GM10266 (cell line): ENCODE measurements around the gene C1orf167.
"Not testable (repeated sequence)": the region's sequence is repeated elsewhere in the genome, so short reads cannot be mapped to it uniquely, and the experiment has no call there.

ENCODE experiments used
- DNase-seq: peaks from one replicate; pipeline ENCODE4 v3.0.0; 2012; ENCODE audit errors: extremely low spot score
- TF ChIP-seq, protein P1 (sequence below): IDR thresholded peaks from 2 replicates; pipeline ENCODE4 v1.5.1; 2012; ENCODE audit warnings: mild to moderate bottlenecking, low read depth; ENCODE audit not compliant: control insufficient read depth, insufficient read depth; ENCODE audit errors: missing control alignments

C1orf167 gene

GRCh38 chr1:11802616-11802972 is 40.6 kb downstream of the C1orf167 start:
- TF ChIP-seq, protein P1, sequence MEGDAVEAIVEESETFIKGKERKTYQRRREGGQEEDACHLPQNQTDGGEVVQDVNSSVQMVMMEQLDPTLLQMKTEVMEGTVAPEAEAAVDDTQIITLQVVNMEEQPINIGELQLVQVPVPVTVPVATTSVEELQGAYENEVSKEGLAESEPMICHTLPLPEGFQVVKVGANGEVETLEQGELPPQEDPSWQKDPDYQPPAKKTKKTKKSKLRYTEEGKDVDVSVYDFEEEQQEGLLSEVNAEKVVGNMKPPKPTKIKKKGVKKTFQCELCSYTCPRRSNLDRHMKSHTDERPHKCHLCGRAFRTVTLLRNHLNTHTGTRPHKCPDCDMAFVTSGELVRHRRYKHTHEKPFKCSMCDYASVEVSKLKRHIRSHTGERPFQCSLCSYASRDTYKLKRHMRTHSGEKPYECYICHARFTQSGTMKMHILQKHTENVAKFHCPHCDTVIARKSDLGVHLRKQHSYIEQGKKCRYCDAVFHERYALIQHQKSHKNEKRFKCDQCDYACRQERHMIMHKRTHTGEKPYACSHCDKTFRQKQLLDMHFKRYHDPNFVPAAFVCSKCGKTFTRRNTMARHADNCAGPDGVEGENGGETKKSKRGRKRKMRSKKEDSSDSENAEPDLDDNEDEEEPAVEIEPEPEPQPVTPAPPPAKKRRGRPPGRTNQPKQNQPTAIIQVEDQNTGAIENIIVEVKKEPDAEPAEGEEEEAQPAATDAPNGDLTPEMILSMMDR = no peak
- DNase-seq = no peak

DNA sequence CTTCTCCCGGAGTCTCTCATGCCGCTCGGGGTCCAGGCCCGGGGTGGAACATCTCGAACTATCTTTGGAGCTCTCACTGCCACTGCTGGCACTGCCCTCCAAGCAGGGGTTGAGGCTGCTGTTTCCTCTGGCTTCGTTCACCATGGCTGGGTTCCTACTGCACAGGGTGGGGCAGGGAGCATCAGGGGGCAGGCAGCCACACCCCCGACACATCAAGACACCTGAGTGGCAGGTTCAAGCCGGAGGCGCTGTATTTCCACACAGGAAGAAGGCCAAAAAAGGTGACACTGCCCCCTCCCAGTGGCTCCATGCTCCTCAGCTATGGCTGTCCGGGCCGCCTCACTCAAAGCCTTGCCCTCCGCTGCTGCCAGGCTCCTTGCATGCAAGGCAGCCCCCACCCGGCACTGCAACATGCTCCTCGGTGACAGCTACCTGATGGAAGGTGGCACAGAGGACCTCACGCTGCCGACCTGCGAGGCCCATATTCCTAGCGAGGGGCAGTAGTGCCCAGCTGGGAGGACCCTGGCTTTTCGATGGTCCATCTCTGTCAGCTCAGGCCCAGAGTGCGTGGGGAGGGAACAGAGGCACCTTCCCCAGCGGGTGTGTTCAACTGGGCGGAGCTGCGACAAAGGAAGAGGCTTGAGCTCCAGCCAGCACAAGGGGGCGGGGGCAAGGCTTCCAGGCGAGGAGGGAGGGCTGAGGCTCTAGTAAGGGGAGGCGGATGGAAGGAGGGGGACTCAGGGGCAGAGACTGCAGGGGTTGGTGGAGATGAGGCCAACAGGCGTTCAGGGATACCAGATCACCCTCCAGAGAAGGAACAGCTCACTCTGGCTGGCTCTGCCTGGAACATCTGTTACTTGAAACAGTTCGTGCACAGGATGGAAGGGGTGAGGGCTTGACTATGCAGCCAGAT is 41.2 kb downstream of the C1orf167 start:
- TF ChIP-seq, protein P1 = no peak
- peak; percentile 80 for DNase-seq

GRCh38 chr1:11803924-11804665 is 42.1 kb downstream of the C1orf167 start:
- not testable (repeated sequence) for DNase-seq

DNA sequence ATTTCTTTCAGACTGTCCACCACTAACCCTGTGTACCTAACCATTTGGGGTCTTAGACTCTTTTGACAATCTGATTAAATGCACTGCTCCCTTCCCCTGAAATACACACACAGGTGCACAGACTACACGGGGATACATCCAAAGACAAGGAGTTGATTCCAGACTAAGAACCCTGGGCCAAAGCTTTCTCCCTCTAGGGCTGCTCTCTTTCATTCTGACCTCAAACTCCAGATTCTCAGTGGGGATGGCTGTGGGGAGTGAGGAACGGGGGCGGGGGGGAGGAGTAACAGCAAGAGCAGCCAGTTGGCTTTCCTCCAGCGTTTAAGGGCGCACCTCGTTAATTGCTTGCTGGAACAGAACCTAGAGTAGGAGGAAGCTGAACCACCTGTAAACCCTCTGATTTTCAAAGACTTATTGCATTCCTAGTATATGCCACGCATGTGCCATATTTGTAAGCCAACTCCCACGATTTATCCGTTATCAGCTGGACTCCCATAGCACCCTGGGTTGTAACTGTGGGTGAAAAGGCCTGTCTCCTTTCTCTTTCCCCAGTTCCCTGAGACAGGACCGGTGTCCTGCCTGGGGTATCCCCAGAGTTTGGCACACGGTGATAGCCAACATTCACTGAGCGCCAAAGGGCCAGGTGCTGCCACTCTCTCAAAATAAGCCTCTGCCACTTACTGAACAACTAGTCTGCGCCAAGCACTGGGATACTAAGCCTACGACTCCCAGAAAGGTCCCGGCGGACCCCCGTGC is 42.9 kb downstream of the C1orf167 start:
- TF ChIP-seq, protein P1 = no peak
- DNase-seq = no peak

DNA sequence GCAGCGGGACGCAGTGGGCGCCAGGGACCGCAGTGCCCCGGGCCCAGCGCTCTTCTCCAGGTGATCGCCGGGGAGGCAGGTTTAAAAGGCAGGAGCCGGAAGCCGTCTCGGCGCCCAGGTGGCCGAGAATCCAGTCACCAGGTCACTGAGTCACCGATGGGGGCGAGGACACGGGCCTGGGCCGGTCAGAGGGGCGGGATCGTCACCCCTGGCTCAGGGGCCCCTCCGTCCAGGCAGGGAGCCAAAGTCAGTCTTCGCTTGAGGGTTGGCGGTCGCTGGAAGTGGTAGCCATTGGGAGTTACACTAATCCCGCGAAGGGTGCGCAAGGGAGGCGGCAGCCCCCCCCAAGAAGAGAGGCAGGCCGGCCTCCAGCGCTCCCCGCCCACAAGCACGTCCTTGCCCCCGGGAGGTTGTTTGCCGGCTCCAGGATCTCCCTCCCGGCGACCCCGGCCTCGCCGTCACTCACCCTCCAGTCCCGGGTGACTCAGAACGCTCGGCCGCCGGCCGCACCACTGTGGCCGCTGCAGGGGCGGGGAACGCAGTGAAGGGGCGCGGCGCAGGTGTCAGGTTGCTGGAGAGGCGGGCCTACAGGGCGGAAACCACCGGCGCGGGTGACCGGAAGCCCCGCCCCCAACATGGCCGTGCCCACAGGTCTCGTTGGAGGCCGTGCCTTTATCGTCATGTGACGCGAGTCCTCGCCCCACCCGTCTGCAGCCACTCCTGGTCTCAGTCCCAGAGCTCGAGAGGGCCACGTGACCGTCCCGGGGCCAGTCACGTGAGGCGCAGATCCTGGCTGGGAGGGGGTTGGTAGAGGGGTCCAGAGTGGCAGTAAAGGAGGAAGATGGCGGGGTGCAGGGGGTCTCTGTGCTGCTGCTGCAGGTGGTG is 43.7 kb downstream of the C1orf167 start, which contains the start of the genes CLCN6 and MTHFR:
TSS of gene CLCN6 (plus strand) at position 770 of the 885 bp plus-strand sequence. CDS start at position 842, 72 bp downstream.
TSS of gene MTHFR (minus strand) at position 543 of the 885 bp plus-strand sequence. CDS start 2,848 bp downstream, outside the sequence.
- peak; percentile 97 for DNase-seq
- TF ChIP-seq, protein P1 = no peak

DNA sequence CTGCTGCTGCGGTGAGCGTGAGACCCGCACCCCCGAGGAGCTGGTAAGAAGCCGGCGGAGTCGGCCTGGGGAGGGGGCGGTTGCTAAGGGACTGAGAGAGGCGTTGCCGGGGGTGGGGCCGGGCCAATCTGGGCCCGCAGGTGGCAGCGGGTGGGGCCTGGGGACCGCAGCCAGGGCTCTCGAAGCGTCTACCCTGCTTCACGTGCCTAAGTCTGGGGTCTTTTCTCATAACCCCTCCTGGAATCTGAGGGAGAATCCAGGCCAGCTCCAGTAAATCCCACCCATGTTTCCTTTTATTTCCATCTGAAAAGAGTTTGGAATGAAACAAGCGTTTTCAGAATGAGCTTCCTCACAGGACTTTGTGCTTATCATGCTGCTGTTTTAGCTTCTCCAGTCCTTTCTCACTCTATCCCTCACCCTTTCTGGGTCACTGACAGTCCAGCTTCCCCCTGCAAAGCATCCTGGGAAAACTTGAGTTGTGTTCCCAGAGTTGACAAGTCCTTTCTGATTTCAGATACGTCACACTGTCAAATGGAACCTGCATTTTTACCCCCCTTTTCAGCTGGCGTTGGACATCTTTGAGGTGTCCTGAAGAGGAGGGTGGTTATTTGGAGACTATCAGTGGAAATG is 44.4 kb downstream of the C1orf167 start:
- TF ChIP-seq, protein P1 = no peak
- no peak for DNase-seq
